Measurements from ENCODE around the gene NXPE3. TPM values are rescaled to one million over a fixed set of nuclear protein-coding genes. Genes with fewer than 3 reads are reported as not detected.
A peak's percentile ranks its signal among the peaks of the same experiment; 100 is the strongest.

The NXPE3 gene
- polyA plus RNA-seq, 2 donors, result 0.94 to 1.8 TPM

DNA sequence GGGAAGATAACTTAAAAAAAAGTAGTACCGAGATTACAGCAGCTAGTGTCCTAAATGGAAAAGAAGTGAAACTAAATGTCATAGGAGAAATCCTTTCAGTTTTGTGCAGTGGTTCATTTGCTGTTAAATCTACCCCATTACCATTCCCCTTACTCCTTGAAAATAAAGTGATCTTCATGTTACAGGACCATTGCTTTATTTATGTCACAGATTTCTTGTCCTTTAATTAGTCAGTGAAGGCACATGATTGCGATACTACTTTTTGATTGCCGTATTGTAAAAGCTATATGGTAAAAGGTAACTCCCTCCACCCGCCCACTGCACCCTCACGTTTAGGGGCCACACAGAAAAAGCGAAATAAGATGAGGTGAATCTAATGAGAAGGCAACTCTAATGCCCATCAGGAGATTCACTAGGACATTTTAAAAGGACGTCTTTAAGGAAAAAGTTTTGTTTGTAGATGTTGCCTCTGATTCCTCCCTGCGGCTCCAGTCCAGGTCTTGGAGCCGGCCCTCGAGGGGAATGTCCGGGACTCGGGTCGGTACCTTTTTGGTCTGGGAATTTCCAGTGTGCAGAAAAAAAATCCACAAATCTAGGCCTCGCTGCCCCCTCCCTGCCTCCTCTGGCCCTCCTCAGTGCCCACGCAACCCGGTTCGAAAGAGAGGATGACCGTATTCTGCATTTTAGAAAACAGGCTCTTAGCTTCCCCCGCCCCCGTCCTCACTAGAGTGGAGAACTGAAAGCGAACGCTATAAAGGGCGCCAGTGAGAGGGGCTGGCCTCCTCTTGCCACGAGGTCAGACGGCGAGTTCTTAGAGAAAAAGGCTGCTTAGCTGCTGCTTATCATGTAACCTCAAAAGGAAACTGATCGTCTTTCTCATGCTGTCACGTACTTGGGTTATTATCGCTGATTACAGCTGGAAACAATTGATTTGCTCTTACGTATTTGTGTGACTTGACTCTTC is 48.5 kb downstream of the NXPE3 start:
- peak overlapping the region; percentile 82 to 97 for H3K27ac ChIP-seq (ENCODE audit: low read depth in 2 of 2, low read length in 1 of 2)

DNA sequence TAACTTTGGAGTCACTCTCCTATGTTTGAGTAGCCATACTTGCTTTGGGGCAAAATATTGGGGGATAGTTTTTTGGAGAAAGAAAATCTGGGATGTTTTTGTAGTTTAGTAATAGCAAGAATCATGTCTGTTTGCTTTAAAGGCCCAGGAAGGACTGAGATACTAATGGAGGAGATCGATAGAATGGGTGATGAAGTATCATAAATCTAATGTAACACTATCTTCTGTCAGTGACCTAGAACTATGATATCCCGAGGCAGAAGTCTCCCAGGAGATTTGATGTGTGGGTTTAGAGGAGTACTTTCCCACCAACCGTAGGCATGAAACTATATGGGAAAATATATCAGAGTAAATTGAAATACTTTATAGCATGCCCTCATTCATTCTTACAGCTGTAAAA is 49.3 kb downstream of the NXPE3 start:
- H3K4me1 ChIP-seq (ENCODE audit: control insufficient read depth in 2 of 2, insufficient read depth in 2 of 2, low read length in 1 of 2), result peaks cover 0 to 4% of the 10 kb centered on the region in 2 donors
- peak overlapping the region in 1 of 2 donors; percentile 73 for H3K27ac ChIP-seq (ENCODE audit: low read depth in 2 of 2, low read length in 1 of 2)
- no peaks in the 10 kb centered on the region for H3K27me3 ChIP-seq (ENCODE audit: control insufficient read depth in 1 of 2, insufficient read depth in 2 of 2, low read length in 2 of 2)
- WGBS, 2 donors, result 5 to 8% methylated on average over 3 of the region's 3 CpGs
- H3K4me3 ChIP-seq (ENCODE audit: low read depth in 1 of 2, low read length in 2 of 2), result peak overlapping the region in 1 of 2 donors; percentile 90
- H3K9me3 ChIP-seq (ENCODE audit: control insufficient read depth in 2 of 2, insufficient read depth in 1 of 2, low read depth in 1 of 2, low read length in 1 of 2), result no peaks in the 10 kb centered on the region
- no peaks in the 10 kb centered on the region for H3K36me3 ChIP-seq (ENCODE audit: control insufficient read depth in 2 of 2, insufficient read depth in 2 of 2, low read length in 1 of 2)

More for the DNA sequence above, 48.5 kb downstream of the NXPE3 start:
- Histone ChIP-seq H3K9me3 (ENCODE audit: control insufficient read depth in 2 of 2, insufficient read depth in 1 of 2, low read depth in 1 of 2, low read length in 1 of 2) (no peaks in the 10 kb centered on the region), H3K4me3 (ENCODE audit: low read depth in 1 of 2, low read length in 2 of 2) (peak overlapping the region; percentile 56 to 90), H3K27me3 (ENCODE audit: control insufficient read depth in 1 of 2, insufficient read depth in 2 of 2, low read length in 2 of 2) (no peaks in the 10 kb centered on the region), H3K36me3 (ENCODE audit: control insufficient read depth in 2 of 2, insufficient read depth in 2 of 2, low read length in 1 of 2) (no peaks in the 10 kb centered on the region), H3K4me1 (ENCODE audit: control insufficient read depth in 2 of 2, insufficient read depth in 2 of 2, low read length in 1 of 2) (peaks cover 0 to 4% of the 10 kb centered on the region in 2 donors)
- WGBS, 2 donors, result 1 to 2% methylated on average over 30 of the region's 30 CpGs

DNA sequence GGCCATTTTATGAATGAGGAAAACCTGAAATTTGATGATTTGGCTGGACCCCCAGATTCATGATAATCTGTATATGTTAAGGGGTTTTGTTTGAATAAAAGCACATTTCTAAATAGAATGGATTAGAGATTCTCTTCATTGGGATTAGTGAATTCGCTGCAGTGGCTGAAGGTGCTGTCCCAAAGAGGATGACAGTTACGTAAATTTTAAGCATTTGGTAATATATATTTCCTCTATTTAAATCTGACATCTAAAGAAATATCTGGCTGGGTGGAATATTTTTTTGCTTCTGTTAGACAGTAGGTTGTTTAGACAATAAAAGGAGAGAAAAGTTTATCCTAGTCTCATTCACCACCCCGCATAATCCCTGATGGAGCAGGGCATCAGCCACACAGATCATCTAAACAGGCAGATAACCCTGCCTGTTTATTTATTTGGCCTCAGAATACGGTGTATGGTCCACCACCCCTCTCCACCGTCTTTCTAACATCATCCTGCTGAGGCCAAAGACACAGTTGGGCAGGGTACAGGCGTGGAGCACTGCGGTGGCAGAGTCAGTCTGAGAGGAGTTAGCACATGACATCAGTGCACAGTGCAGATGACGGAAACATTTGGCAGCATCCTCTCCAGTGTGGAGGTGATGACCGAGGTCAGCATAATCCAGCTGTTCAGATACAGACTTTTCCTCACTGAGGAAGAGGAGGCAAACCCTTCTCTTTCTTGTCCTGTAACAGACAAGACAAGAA is 49.9 kb downstream of the NXPE3 start:
- peak overlapping the region in 1 of 2 donors; percentile 90 for H3K4me3 ChIP-seq (ENCODE audit: low read depth in 1 of 2, low read length in 2 of 2)
- no peaks in the 10 kb centered on the region for H3K27me3 ChIP-seq (ENCODE audit: control insufficient read depth in 1 of 2, insufficient read depth in 2 of 2, low read length in 2 of 2)
- WGBS, 2 donors, result 11 to 23% methylated on average over 9 of the region's 9 CpGs
- peaks cover 0 to 4% of the 10 kb centered on the region in 2 donors for H3K4me1 ChIP-seq (ENCODE audit: control insufficient read depth in 2 of 2, insufficient read depth in 2 of 2, low read length in 1 of 2)
- peak overlapping the region; percentile 49 to 83 for H3K27ac ChIP-seq (ENCODE audit: low read depth in 2 of 2, low read length in 1 of 2)
- no peaks in the 10 kb centered on the region for H3K9me3 ChIP-seq (ENCODE audit: control insufficient read depth in 2 of 2, insufficient read depth in 1 of 2, low read depth in 1 of 2, low read length in 1 of 2)
- no peaks in the 10 kb centered on the region for H3K36me3 ChIP-seq (ENCODE audit: control insufficient read depth in 2 of 2, insufficient read depth in 2 of 2, low read length in 1 of 2)

DNA sequence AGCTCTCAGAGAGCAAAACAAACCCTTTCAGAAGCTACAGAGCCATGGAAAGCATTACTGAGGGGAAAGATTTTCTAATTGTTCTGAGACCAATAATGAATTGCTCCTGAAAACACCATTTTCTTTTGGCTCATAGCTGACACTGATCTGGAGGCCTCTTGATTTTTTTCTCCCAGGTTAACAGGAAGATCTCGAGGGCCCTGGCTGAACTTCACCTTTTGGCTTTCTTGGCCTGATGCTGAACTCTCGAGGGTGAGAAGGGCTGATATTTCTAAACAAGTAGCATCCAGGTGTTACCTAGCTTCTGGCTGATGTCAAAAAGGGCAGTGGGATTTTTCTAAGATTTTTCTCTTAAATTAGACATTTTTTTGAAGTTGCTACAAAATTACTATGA is 50.4 kb downstream of the NXPE3 start:
- H3K27me3 ChIP-seq (ENCODE audit: control insufficient read depth in 1 of 2, insufficient read depth in 2 of 2, low read length in 2 of 2), result no peaks in the 10 kb centered on the region
- H3K4me1 ChIP-seq (ENCODE audit: control insufficient read depth in 2 of 2, insufficient read depth in 2 of 2, low read length in 1 of 2), result peaks cover 0 to 4% of the 10 kb centered on the region in 2 donors
- peak overlapping the region; percentile 49 to 83 for H3K27ac ChIP-seq (ENCODE audit: low read depth in 2 of 2, low read length in 1 of 2)
- H3K9me3 ChIP-seq (ENCODE audit: control insufficient read depth in 2 of 2, insufficient read depth in 1 of 2, low read depth in 1 of 2, low read length in 1 of 2), result no peaks in the 10 kb centered on the region
- WGBS, 2 donors, result 25 to 31% methylated on average over 2 of the region's 2 CpGs
- H3K4me3 ChIP-seq (ENCODE audit: low read depth in 1 of 2, low read length in 2 of 2), result no peak overlapping the region
- no peaks in the 10 kb centered on the region for H3K36me3 ChIP-seq (ENCODE audit: control insufficient read depth in 2 of 2, insufficient read depth in 2 of 2, low read length in 1 of 2)

DNA sequence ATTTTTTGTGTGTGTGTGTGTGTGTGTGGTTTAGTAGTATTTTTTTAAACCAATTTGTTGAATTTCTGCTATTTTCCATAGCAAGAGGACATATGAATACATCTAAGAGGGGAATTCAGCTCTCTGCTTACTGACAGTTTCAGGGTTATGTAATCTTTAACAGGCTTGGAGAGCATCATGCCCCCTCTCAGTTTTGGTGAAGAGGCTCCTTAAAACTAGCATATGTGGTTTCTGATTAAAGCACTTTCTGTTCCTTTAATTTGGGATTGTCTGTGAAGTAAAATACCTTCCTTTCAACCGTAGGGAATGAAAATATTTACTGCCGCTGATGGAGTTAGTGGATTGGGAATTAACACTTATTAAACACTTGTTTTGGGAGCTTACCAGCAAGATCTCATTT is 50.9 kb downstream of the NXPE3 start:
- H3K36me3 ChIP-seq (ENCODE audit: control insufficient read depth in 2 of 2, insufficient read depth in 2 of 2, low read length in 1 of 2), result no peaks in the 10 kb centered on the region
- H3K27me3 ChIP-seq (ENCODE audit: control insufficient read depth in 1 of 2, insufficient read depth in 2 of 2, low read length in 2 of 2), result no peaks in the 10 kb centered on the region
- no peak overlapping the region for H3K4me3 ChIP-seq (ENCODE audit: low read depth in 1 of 2, low read length in 2 of 2)
- H3K9me3 ChIP-seq (ENCODE audit: control insufficient read depth in 2 of 2, insufficient read depth in 1 of 2, low read depth in 1 of 2, low read length in 1 of 2), result no peaks in the 10 kb centered on the region
- peaks cover 0 to 4% of the 10 kb centered on the region in 2 donors for H3K4me1 ChIP-seq (ENCODE audit: control insufficient read depth in 2 of 2, insufficient read depth in 2 of 2, low read length in 1 of 2)
- WGBS, 2 donors, result 60 to 61% methylated on average over 2 of the region's 2 CpGs
- no peak overlapping the region for H3K27ac ChIP-seq (ENCODE audit: low read depth in 2 of 2, low read length in 1 of 2)

DNA sequence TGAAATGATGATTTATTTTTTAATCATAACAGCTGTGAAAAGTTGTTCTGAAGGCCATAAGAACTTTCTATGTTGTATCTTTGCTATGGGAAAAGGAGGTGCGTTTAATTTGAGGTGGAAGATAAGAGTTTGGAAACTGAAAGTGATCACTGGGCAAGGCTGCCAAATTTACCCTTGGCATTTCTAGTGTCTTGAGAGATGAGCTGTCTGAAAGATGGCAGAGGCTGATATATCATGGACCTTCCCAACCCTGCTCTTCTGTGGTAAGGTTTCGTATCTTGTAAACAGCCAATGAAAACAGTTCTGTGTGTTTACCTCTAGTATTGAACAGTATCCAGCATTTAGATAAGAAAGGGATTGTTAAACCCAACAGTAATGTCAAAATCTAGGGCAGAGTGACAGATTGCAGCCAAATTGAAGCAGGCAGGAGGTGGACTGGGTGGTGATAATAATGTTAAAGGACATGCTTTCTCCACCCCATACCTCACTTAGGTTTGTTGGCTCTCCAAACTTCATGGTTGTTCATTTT is 54.5 kb downstream of the NXPE3 start:
- Histone ChIP-seq H3K27ac (ENCODE audit: low read depth in 2 of 2, low read length in 1 of 2) (no peak overlapping the region), H3K27me3 (ENCODE audit: control insufficient read depth in 1 of 2, insufficient read depth in 2 of 2, low read length in 2 of 2) (no peaks in the 10 kb centered on the region), H3K36me3 (ENCODE audit: control insufficient read depth in 2 of 2, insufficient read depth in 2 of 2, low read length in 1 of 2) (no peaks in the 10 kb centered on the region), H3K9me3 (ENCODE audit: control insufficient read depth in 2 of 2, insufficient read depth in 1 of 2, low read depth in 1 of 2, low read length in 1 of 2) (no peaks in the 10 kb centered on the region), H3K4me1 (ENCODE audit: control insufficient read depth in 2 of 2, insufficient read depth in 2 of 2, low read length in 1 of 2) (peaks cover 0 to 4% of the 10 kb centered on the region in 2 donors), H3K4me3 (ENCODE audit: low read depth in 1 of 2, low read length in 2 of 2) (no peak overlapping the region)
- WGBS, 2 donors, result 62 to 90% methylated on average over 2 of the region's 2 CpGs

DNA sequence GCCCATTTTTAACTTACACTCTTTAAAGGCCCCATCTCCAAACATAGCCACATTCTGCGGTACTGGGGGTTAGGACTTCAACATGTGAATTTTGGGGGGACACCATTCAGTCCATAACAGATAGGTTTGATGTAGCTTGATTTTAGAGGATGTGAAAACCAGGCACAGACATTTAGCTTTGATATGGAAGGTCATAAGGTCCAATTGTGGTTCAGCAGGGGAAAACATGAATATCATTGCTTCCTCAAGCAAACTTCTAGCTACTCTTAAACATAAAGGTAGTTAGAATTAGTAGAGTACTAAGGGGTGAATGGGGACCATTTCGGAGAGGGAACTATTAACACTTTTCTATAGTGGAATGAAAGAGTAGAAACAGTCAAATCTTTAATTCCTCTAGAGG is 56.7 kb downstream of the NXPE3 start:
- WGBS, 2 donors, result 97% methylated on average over 2 of the region's 2 CpGs
- H3K36me3 ChIP-seq (ENCODE audit: control insufficient read depth in 2 of 2, insufficient read depth in 2 of 2, low read length in 1 of 2), result no peaks in the 10 kb centered on the region
- no peak overlapping the region for H3K4me3 ChIP-seq (ENCODE audit: low read depth in 1 of 2, low read length in 2 of 2)
- no peaks in the 10 kb centered on the region for H3K4me1 ChIP-seq (ENCODE audit: control insufficient read depth in 2 of 2, insufficient read depth in 2 of 2, low read length in 1 of 2)
- no peaks in the 10 kb centered on the region for H3K27me3 ChIP-seq (ENCODE audit: control insufficient read depth in 1 of 2, insufficient read depth in 2 of 2, low read length in 2 of 2)
- H3K9me3 ChIP-seq (ENCODE audit: control insufficient read depth in 2 of 2, insufficient read depth in 1 of 2, low read depth in 1 of 2, low read length in 1 of 2), result no peaks in the 10 kb centered on the region
- no peak overlapping the region for H3K27ac ChIP-seq (ENCODE audit: low read depth in 2 of 2, low read length in 1 of 2)

DNA sequence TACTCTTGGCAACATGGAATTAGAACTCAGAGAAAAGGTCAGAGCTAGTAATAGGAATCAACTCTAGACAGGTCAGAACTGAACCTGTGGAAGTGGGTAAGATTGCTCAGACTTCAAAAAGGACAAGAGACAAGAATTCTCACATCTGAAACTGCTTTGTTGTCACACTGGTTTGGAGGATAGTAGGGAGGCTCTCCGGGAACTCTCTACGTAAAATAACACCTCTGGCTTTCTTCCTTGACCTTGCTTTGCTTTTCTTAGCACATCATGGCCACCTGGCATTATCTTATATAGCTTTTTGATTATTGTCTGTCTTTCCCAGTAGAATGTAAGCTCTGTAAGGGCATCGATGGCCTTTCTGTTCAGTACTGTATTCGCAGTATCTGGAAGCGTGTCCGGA is 57.1 kb downstream of the NXPE3 start:
- no peaks in the 10 kb centered on the region for H3K27me3 ChIP-seq (ENCODE audit: control insufficient read depth in 1 of 2, insufficient read depth in 2 of 2, low read length in 2 of 2)
- 95 to 96% methylated on average over 6 of the region's 6 CpGs for WGBS, 2 donors
- H3K4me1 ChIP-seq (ENCODE audit: control insufficient read depth in 2 of 2, insufficient read depth in 2 of 2, low read length in 1 of 2), result no peaks in the 10 kb centered on the region
- no peaks in the 10 kb centered on the region for H3K9me3 ChIP-seq (ENCODE audit: control insufficient read depth in 2 of 2, insufficient read depth in 1 of 2, low read depth in 1 of 2, low read length in 1 of 2)
- H3K27ac ChIP-seq (ENCODE audit: low read depth in 2 of 2, low read length in 1 of 2), result no peak overlapping the region
- no peaks in the 10 kb centered on the region for H3K36me3 ChIP-seq (ENCODE audit: control insufficient read depth in 2 of 2, insufficient read depth in 2 of 2, low read length in 1 of 2)
- no peak overlapping the region for H3K4me3 ChIP-seq (ENCODE audit: low read depth in 1 of 2, low read length in 2 of 2)

DNA sequence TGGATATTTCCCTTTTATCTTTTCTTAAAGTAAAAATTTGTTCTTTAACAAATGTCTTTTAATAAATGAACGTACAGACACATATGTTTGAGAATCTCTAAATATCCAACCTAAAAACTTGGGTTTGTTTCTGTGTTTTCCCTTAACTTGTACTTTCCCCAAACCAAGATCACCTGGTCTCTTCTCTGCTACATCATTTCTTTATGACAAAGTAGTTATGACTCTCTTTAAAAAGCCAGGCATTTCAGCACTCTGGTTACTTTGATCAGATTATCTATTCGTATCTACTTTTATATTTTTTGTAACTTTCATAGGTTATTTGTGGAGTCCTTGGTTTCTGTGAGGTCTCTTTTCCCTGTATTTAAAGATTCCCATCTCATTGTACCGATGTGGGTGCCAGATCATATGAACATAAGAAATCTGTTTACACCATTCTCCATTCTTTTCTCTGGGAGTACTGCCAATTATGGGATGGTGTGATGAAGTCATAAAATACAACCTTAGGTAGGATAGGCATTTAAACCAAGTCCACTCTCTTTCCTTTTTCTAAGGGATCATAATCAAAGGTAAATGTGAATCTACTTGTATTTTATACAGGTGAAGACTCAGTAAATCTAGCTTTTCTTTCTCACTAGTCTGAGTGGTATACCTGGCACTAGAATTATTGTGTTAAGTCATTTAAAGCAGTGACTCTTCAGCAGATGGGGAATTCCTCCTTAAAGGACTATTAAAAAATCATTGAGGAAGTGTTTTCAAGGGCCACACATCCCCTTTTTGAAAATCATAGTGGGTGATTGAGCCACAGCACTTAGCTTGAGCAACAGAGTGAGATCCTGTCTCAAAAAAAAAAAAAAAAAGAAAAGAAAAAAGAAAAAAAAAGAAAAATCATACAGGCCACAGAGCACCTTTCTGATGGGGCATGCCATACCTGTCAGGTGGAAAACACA is 57.9 kb downstream of the NXPE3 start:
- no peaks in the 10 kb centered on the region for H3K4me1 ChIP-seq (ENCODE audit: control insufficient read depth in 2 of 2, insufficient read depth in 2 of 2, low read length in 1 of 2)
- no peaks in the 10 kb centered on the region for H3K27me3 ChIP-seq (ENCODE audit: control insufficient read depth in 1 of 2, insufficient read depth in 2 of 2, low read length in 2 of 2)
- no peak overlapping the region for H3K4me3 ChIP-seq (ENCODE audit: low read depth in 1 of 2, low read length in 2 of 2)
- no peak overlapping the region for H3K27ac ChIP-seq (ENCODE audit: low read depth in 2 of 2, low read length in 1 of 2)
- WGBS, 2 donors, result 51 to 58% methylated on average over 3 of the region's 3 CpGs
- H3K36me3 ChIP-seq (ENCODE audit: control insufficient read depth in 2 of 2, insufficient read depth in 2 of 2, low read length in 1 of 2), result no peaks in the 10 kb centered on the region
- no peaks in the 10 kb centered on the region for H3K9me3 ChIP-seq (ENCODE audit: control insufficient read depth in 2 of 2, insufficient read depth in 1 of 2, low read depth in 1 of 2, low read length in 1 of 2)

Data from esophagus (tissue), 2 donors.